OCI-LY3 (cell line): ENCODE results near the gene GVQW3.

Experiments
- EZH2phosphoT487 ChIP-seq: fragments of 200-600 bp; shearing (Covaris generic); IDR thresholded peaks from 2 replicates; pipeline ENCODE4 v1.6.1; 2018; ENCODE audit warnings: antibody characterized with exemption, mixed run types, low read depth
- TF ChIP-seq, protein P1 (sequence below): fragments of 200-600, 300-600 bp; sonication (generic); IDR thresholded peaks from 2 replicates; pipeline ENCODE4 v1.5.1; 2014; ENCODE audit warnings: antibody characterized with exemption, low read length, low read depth

DNA sequence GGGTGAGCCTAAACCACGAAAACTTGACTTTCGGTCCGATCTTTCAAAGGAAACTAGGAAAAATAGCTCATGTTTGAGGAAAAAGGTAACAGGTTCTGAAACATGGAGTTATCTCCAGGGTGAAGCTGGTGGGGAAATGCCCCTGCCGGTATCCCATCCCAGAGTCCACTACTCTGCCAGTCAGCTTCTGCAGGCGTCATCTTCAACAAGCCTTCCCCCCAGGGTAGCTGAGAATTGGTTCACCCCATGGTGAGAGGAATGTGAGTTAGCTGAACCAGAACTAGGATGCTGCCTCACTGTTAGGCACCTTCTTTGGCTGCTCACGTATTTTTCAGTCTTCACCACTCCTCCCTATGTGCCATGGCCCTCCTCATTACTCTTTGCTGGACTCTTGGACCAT lies 1.1 kb downstream of the GVQW3 start:
- TF ChIP-seq, protein P1, sequence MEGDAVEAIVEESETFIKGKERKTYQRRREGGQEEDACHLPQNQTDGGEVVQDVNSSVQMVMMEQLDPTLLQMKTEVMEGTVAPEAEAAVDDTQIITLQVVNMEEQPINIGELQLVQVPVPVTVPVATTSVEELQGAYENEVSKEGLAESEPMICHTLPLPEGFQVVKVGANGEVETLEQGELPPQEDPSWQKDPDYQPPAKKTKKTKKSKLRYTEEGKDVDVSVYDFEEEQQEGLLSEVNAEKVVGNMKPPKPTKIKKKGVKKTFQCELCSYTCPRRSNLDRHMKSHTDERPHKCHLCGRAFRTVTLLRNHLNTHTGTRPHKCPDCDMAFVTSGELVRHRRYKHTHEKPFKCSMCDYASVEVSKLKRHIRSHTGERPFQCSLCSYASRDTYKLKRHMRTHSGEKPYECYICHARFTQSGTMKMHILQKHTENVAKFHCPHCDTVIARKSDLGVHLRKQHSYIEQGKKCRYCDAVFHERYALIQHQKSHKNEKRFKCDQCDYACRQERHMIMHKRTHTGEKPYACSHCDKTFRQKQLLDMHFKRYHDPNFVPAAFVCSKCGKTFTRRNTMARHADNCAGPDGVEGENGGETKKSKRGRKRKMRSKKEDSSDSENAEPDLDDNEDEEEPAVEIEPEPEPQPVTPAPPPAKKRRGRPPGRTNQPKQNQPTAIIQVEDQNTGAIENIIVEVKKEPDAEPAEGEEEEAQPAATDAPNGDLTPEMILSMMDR = no peak
- TF ChIP-seq EZH2phosphoT487 = no peak
